NCI-H2171 treated with DMSO at 0.1 percent for 48 hours (cell line): ENCODE measurements around the gene MYO19.

Experiments
- DNase-seq: peaks from one replicate; lab custom pipeline; 2025; lab: John Stamatoyannopoulos, UW

The MYO19 gene

GRCh38 chr17:36534840-36535668, at the start of gene MYO19, which contains the start of gene PIGW:
Gene MYO19, minus strand, starts transcription at chr17:36534868. Its CDS starts 2,330 bp downstream, at chr17:36532538.
Gene PIGW, plus strand, starts transcription at chr17:36534987. Its CDS starts 2,115 bp downstream, at chr17:36537102.
- DNase-seq = peak; percentile 93

DNA sequence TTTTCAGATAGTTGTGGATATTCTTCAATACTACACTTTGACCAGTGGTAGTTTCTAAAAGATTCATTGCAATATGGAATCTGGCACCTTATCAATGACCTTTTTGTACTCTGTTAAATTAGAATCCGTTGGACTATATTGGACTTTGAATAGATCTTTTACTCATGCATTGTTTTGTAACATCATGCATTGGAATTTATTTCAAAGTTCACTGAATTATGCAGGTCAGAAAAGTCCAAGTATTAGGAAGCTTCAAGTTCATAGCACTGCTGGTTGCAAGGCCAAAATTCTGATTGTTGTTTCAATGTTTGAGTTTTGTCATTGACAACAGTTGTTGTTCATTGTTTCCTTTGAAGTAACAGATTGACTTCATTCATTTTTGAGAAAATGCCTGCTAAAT, 49.1 kb upstream of the MYO19 start:
- DNase-seq = no peak

- no peak for DNase-seq
Observed at GRCh38 chr17:36578671-36579070, 44.0 kb upstream of the MYO19 start.

- DNase-seq = no peak
Observed at GRCh38 chr17:36576793-36577192, 42.1 kb upstream of the MYO19 start.

DNA sequence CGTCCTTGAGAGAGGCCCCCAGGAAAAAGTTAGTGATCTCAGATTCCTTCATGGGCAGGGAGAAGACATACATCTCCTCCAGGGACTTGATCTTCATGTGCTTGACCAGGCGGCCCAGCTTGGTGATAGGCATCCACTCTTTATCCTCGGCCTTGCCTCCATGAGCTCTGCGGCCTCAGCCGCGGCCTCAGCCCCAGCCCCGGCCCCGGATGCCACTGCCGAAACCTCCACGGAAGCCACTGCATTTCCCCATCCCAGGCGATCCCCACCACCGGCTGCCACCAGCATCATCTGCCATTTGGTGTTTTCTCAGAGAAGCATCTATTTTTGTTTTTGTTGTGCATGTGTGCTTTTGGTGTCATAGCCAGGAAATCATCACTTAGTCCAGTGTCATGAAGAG, 40.4 kb upstream of the MYO19 start:
- no peak for DNase-seq

DNA sequence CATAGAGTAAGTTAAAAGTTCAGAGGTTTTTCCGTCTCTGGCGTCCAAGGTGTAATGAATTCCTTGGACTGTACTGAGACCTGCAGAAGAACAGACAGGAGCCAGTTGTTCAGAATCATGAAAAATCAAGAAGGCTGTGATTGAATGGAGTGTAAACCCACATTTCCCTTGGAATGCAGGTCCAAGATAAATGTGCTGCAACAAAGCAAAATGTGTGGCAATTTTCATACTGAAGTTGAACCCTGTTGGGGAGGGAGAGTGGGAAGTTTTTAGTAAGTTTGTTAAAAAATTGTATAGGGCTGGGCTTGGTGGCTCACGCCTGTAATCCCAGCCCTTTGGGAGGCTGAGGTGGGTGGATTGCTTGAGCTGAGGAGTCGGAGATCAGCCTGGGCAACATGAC, 31.4 kb upstream of the MYO19 start:
- no peak for DNase-seq

DNA sequence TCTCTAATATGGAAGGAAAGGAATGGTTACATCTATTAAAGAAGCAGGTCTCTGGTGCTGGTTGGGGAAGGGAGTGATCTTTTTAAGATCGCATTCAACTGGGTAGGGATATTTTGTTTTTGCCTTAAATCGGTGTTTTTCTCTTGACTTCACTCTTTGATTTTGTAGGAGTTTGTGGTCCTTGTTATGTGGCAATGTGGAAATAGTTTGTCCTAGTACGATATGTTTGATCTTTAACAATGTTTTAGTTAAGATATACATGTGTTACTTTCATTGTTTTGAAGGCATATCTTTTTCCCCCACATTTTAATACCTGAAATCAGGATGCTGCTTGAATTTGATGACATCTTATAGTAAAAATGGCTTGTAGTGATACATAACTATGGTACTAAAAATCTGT, 18.8 kb upstream of the MYO19 start:
- no peak for DNase-seq

- no peak for DNase-seq
Observed at GRCh38 chr17:36550491-36551417, 16.1 kb upstream of the MYO19 start.

DNA sequence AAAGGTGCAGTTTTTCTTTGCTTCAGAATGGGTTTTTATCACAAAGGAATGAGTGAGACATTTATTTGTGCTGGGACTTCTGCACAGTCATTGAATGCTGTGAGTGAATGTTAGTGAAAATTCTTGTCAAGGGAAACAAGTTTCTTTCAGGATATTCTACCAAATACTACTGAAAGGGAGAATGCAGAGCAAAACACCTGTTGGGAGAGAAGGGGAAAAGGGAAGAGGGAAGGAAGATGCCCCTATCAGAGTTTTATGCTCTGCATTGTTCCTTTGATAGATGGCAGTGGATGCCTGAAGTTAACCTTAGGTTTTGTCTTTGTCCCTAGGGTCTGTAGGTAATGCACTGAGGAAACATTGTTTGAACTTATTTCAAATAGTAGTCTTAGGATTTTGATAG, 13.1 kb upstream of the MYO19 start:
- no peak for DNase-seq

- no peak for DNase-seq
Observed at GRCh38 chr17:36546418-36547093, 11.9 kb upstream of the MYO19 start.

- peak; percentile 95 for DNase-seq
Observed at GRCh38 chr17:36545465-36546417, 11.1 kb upstream of the MYO19 start.

- no peak for DNase-seq
Observed at GRCh38 chr17:36545077-36545464, 10.4 kb upstream of the MYO19 start.

GRCh38 chr17:36544307-36545076, 9.8 kb upstream of the MYO19 start, which contains the start of gene GGNBP2:
Gene GGNBP2, plus strand, starts transcription at chr17:36544919. Its CDS starts 806 bp downstream, at chr17:36545725.
- peak; percentile 90 for DNase-seq

- DNase-seq = peak; percentile 32
Observed at GRCh38 chr17:36544044-36544306, 9.3 kb upstream of the MYO19 start.

GRCh38 chr17:36542755-36543154, 8.1 kb upstream of the MYO19 start:
- DNase-seq = no peak

DNA sequence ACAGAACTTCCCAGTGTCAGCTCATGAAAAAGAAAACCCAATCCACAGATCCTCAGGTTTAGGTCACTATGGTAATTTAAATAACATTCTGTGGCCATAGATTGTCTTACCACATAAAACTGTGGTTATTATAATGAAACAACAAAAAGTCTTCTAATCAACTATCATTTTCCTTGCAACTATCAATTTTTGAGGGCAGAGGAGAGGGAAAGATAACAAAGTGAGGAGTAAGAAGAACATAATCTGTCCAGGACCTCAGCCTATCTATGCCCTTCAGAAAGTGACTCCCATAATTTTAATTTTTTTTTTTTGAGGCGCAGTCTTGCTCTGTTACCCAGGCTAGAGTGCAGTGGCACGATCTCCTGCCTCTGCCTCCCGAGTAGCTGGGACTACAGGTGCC, 6.0 kb upstream of the MYO19 start:
- DNase-seq = no peak

- no peak for DNase-seq
Observed at GRCh38 chr17:36535669-36536081, 1.0 kb upstream of the MYO19 start.

- DNase-seq = peak; percentile 73
Observed at GRCh38 chr17:36533935-36534839, 481 bp downstream of the MYO19 start.

DNA sequence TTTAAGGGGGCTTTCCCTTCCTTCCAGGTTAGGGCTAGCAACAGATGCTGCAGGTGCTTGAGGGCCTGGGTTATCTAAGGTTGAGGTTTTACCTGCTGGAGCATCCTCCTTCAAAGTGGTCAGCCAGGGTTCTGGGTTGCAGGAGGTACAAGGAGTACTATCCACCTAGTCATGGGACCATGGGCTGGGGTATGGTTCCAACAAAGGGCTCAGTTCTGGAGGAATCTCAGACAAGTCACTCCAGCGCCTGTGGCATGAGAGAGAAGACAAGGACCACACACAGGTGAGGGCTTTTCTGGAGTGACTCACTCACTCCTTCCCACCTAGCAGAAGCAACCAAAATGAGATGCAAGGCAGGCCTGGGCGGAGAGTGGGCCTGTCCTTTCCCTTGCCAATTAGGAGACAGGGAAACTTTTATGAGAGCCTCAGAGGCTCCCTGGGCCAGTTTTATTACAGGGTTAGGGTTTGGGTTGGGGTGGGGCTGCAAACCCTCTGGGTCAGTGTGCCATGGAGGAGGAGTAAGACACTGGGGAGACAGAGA, 2.2 kb downstream of the MYO19 start:
- DNase-seq = no peak
